A673 (cell line): ENCODE measurements around the gene RNGTT. TPM values are rescaled to one million over a fixed set of nuclear protein-coding genes. Genes with fewer than 3 reads are reported as not detected.

Source experiments
- BruUV-seq: library from RNA; stranded (reverse); fragments of 400-500 nt; replicated peaks from 2 replicates; lab custom pipeline; 2021; lab: Mats Ljungman, UMichigan
- CTCF ChIA-PET: fragments of 300-600 bp; sonication (Branson Sonifier 250); formaldehyde crosslinking; loops from one replicate; lab custom pipeline; 2022; ENCODE audit warnings: antibody characterized with exemption; lab: Charles Lee
- POLR2A ChIA-PET: fragments of 300-600 bp; sonication (Branson Sonifier 250); formaldehyde crosslinking; loops from one replicate; lab custom pipeline; 2022; ENCODE audit warnings: antibody characterized with exemption; ENCODE audit not compliant: low non-redundant PET; lab: Charles Lee
- DNase-seq: peaks from one replicate; pipeline ENCODE4 v3.0.0-alpha.2; 2015; ENCODE audit warnings: low spot score
- H3K27ac ChIP-seq: fragments of 200-600 bp; sonication (generic); 2 replicates; pipeline ENCODE4 v1.5.1; 2016; ENCODE audit warnings: mixed run types, low read depth, mild to moderate bottlenecking, mixed read lengths, antibody characterized with exemption, low read length; ENCODE audit not compliant: poor library complexity, severe bottlenecking
- H3K27me3 ChIP-seq: fragments of 200-600 bp; sonication (generic); replicated peaks from 2 replicates; pipeline ENCODE4 v1.6.1; 2017; ENCODE audit warnings: mixed run types, low read depth, mild to moderate bottlenecking, mixed read lengths, antibody characterized with exemption, low read length; ENCODE audit not compliant: insufficient read depth, poor library complexity
- H3K36me3 ChIP-seq: fragments of 200-600 bp; sonication (generic); 2 replicates; pipeline ENCODE4 v1.6.1; 2016; ENCODE audit warnings: mixed run types, mild to moderate bottlenecking, mixed read lengths, antibody characterized with exemption, low read length; ENCODE audit not compliant: insufficient read depth, poor library complexity, severe bottlenecking
- H3K4me1 ChIP-seq: fragments of 200-600 bp; sonication (generic); 2 replicates; pipeline ENCODE4 v1.6.1; 2017; ENCODE audit warnings: mixed run types, mild to moderate bottlenecking, mixed read lengths, antibody characterized with exemption, low read length; ENCODE audit not compliant: insufficient read depth, poor library complexity, severe bottlenecking
- H3K4me3 ChIP-seq: fragments of 200-600 bp; sonication (generic); 2 replicates; pipeline ENCODE4 v1.5.1; 2016; ENCODE audit warnings: low read depth, mixed run types, mild to moderate bottlenecking, mixed read lengths, low read length; ENCODE audit not compliant: poor library complexity, severe bottlenecking
- H3K9me3 ChIP-seq: fragments of 200-600 bp; sonication (generic); 2 replicates; pipeline ENCODE4 v1.6.1; 2016; ENCODE audit warnings: mixed run types, low read depth, mild to moderate bottlenecking, mixed read lengths, antibody characterized with exemption, low read length; ENCODE audit not compliant: poor library complexity, severe bottlenecking
- CTCF ChIP-seq: fragments of 300-800, 200-600 bp; sonication (generic); conservative IDR thresholded peaks from 2 replicates; pipeline ENCODE4 v1.5.1; 2017; ENCODE audit warnings: low read depth, mild to moderate bottlenecking, antibody characterized with exemption, low read length, moderate library complexity, mixed read lengths
- EZH2 ChIP-seq: fragments of 200-600 bp; sonication (generic); IDR thresholded peaks from 2 replicates; pipeline ENCODE4 v1.6.1; 2017; ENCODE audit warnings: borderline replicate concordance, low read depth, mild to moderate bottlenecking, mixed read lengths, antibody characterized with exemption, low read length; ENCODE audit not compliant: poor library complexity, severe bottlenecking
- intact Hi-C: fragments of 100-400 bp; cut with micrococcal nuclease; formaldehyde crosslinking; loops from one replicate; pipeline ENCODE4 v1.10.0; 2022; ENCODE audit not compliant: unreplicated experiment
- total RNA-seq: library from RNA; stranded (reverse); gene quantifications from 2 replicates; pipeline ENCODE4 v1.2.3, GENCODE V29; 2021

Gene RNGTT
- total RNA-seq, 1 experiment from 2014 or later, result 31.8 TPM

GRCh38 chr6:88577461-88577860, 386.0 kb downstream of the RNGTT start:
- TF ChIP-seq CTCF (no peak), EZH2 (no peak)
- no TSS peak for BruUV-seq
- no peak overlapping the region for H3K27ac ChIP-seq
- no peaks in the 10 kb centered on the region for H3K36me3 ChIP-seq
- no peaks in the 10 kb centered on the region for H3K4me1 ChIP-seq
- no peak overlapping the region for H3K4me3 ChIP-seq
- ChIA-PET CTCF (no interaction called here), POLR2A (no interaction called here)
- peaks cover 17% of the 10 kb centered on the region for H3K27me3 ChIP-seq
- intact Hi-C loops, result no loop called here
- no peaks in the 10 kb centered on the region for H3K9me3 ChIP-seq
- no peak for DNase-seq

- TF ChIP-seq CTCF (no peak), EZH2 (no peak)
- Histone ChIP-seq H3K27me3 (peaks cover 9% of the 10 kb centered on the region), H3K27ac (no peak overlapping the region), H3K4me3 (no peak overlapping the region), H3K4me1 (no peaks in the 10 kb centered on the region), H3K9me3 (no peaks in the 10 kb centered on the region), H3K36me3 (no peaks in the 10 kb centered on the region)
- no TSS peak for BruUV-seq
- intact Hi-C loops, result no loop called here
- CTCF ChIA-PET, result no interaction called here
- no peak for DNase-seq
- POLR2A ChIA-PET, result no interaction called here
These were observed 387.9 kb downstream of the RNGTT start for GRCh38 chr6:88575536-88575935.

- Histone ChIP-seq H3K9me3 (no peaks in the 10 kb centered on the region), H3K4me3 (no peak overlapping the region), H3K27ac (no peak overlapping the region), H3K27me3 (peaks cover 6% of the 10 kb centered on the region), H3K36me3 (no peaks in the 10 kb centered on the region), H3K4me1 (no peaks in the 10 kb centered on the region)
- TF ChIP-seq CTCF (no peak), EZH2 (no peak)
- CTCF ChIA-PET, result no interaction called here
- POLR2A ChIA-PET, result no interaction called here
- no TSS peak for BruUV-seq
- intact Hi-C loops, result no loop called here
- no peak for DNase-seq
These were observed 388.8 kb downstream of the RNGTT start for GRCh38 chr6:88574651-88575050.
